Measurements from ENCODE around the gene C20orf202.
"Not testable (repeated sequence)": the region's sequence is repeated elsewhere in the genome, so short reads cannot be mapped to it uniquely, and the experiment has no call there.

The C20orf202 gene

DNA sequence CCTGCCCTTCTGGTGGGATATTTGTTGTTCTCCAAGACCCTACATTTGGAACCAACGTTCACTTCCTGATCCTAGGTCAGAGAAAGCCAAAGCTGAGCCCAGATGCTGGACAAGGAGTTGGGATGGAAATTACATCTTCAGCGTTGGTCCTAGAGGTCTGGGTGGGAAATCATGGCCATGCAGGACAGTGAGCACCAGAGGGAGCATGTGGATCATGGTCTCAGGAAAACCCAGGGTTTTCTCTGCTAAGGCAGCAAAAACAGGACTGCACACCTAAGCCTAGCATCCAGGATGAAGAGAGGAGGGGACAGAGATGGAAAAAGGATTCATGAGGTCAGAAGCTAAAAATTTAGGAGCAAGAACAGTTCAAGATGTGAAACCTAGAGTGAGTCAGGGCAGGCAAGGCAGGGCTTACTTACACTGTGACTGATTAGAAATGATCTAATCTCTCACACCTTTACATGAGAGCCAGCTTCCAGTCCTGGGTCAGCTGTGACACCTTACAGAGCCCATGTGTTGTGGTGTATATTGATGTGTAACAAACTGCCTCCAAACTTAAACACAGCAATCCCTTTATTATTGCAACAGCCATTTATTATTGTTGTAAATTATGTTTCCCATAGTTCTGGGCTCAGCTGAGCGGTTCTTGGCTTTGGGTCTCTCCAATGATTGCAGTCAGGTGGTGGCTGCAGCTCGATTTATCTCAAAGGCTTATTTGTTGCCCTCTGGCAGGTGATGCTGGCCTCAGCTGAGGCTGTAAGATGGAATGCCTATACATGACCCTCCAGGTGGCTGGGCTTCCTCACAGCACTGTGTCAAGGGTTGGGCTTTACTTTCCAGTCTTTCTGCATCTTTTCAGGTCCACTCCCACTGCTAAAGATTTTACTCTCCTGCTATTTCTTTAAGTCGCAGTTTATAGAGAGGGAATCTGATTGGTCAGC lies 6.5 kb downstream of the C20orf202 start:
- no peak for DNase-seq (ENCODE audit: low read depth)

DNA sequence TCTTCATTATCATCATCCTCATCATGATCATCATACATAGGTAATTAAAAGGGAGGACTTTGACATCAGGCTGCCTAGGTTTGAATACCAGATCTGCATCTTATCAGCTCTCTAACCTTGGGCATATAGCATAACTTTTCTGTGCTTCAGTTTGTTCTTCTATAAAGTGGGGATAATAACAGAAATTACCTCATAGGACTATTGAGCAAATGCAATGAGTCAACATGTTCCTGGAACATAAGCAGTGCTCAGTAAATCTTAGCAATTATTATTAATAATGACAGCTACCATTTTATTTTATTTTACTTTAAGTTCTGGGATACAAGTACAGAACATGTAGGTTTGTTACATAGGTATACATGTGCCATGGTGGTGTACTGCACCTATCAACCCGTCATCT lies 7.2 kb downstream of the C20orf202 start:
- no peak for DNase-seq (ENCODE audit: low read depth)

DNA sequence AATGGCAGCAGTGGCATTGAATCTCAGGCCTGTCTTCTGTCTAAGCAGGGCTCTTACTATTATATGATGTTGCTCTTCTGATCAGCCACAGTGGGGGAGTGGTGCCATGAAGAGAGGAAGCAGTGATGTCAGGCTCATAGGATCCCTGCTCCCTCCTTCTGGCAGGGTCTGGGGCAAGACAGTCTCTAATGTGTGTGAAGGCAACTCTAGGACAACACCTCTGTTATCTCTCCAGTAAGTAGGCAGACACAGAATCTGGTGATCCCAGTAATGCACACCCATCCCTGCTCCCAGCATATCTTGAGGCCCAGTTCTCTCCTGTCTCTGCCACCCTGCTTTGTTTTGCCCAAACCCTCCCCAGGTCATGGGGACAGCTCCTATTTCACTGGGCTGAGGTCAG lies 8.8 kb downstream of the C20orf202 start:
- no peak for DNase-seq (ENCODE audit: low read depth)

DNA sequence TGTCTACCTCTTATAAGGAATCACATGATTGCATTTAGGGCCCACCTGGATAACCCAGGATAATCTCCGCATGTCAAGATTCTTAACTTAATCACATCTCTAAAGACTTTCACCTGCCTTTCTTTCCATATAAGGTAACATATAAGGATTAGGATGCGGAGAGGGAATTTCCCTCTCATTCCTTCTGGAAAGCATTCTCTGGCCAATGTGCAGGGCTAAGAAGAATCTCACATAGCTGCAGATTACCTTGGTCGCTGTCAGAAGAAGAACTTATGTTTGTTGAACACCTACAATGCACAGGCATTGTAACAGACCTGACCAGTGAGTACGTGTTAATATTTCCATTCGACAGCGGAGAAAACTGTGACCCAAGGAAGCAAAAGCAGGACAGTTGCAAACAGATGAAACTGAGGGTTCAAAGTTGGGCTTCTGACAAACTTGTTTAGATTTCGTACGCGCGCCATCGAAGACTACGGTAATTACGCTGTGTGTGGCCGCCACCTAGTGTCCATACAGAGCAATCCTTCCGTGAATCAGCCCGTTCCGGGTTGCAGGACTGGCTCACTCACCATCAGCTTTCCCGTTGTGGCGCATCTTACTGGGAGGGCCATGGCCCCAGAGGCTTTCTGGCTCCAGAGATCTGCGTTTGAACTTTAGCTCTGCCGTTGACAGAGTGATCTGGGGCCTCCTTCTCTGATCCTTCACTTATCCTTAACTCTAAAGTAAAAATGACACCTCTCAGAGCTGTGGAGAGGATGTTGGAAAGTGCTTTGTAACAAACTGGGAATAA lies 9.5 kb downstream of the C20orf202 start:
- DNase-seq (ENCODE audit: low read depth) = peak; percentile 41

DNA sequence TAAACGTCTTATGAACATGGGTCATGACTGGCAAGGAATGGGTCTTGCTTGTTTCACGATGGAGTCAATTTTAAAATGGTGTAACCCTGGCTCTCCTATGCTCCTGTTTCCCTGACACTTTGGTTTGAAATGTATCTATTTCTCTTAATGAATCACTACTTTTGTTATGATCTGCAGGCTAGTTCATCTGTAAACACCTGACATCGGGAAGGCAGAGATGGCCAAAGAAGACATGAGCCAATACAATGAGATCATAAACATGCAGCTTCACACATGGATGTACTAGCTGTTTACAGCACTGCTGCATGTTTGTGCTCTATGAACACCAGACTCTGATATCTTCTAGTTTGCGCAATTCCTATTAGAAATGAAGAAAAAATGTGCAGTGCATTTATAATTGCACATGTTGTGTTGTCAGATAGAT lies 11.6 kb downstream of the C20orf202 start:
- DNase-seq (ENCODE audit: low read depth) = no peak

DNA sequence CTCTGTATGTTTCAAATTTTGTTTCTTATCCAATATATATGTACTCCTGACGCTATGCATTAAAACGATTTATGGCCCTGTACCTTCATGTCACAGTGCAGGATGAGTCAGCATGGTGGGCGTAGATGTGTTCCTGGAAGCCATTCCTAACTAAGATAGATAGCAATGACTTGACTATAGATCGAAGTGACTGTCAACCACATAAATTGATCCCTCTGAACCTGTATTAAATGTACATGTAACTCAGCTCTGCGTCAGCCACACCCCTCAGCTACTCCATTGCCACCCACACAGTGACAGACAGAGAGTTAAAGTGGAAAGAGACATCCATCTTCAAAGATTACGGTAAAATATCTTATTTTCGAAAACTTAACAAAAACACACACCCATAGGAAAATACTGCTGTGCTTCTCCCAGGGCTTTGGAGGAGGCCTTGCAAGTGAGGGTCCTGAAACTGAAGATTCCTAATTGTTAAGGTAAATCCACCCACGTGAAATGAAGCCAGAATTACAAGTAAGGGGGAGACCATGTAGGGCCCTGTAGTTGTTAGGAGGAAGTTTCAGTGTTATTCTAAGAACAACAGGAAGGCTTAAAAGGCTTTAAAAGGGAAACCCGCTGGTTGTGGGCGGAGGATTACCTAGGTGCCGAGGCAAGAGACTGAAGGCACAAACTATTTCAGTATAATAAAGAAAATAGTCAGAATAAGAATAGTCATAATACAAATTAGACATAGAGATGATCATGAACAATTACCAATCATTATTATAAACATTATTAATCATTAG lies 12.3 kb downstream of the C20orf202 start:
- DNase-seq (ENCODE audit: low read depth) = peak; percentile 15

DNA sequence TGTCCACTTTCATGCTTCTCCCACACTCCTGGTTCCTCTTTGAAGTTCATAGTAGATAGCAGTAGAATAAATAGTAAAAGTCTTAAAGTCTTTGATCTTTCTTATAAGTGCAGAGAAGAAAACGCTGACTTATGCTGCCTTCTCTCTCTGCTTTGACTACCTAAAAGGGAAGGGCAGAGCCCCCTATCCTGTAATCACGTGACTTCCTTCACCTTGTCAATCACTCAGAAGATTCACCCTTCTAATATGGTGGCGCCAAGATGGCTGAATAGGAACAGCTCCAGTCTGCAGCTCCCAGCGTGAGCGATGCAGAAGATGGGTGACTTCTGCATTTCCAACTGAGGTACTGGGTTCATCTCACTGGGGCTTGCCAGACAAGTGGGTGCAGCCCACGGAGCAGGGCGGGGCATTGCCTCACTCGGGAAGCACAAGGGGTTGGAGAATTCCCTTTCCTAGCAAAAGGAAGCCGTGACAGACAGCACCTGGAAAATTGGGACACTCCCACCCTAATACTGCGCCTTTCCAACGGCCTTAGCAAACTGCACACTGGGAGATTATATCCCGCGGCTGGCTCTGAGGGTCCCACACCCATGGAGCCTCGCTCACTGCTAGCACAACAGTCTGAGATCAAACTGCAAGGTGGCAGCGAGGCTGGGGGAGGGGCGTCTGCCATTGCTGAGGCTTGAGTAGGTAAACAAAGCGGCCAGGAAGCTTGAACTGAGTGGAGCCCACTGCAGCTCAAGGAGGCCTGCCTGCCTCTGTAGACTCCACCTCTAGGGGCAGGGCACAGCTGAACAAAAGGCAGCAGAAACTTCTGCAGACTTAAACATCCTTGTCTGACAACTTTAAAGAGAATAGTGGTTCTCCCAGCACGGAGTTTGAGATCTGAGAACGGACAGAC lies 13.5 kb downstream of the C20orf202 start:
- not testable (repeated sequence) for DNase-seq (ENCODE audit: low read depth)

DNA sequence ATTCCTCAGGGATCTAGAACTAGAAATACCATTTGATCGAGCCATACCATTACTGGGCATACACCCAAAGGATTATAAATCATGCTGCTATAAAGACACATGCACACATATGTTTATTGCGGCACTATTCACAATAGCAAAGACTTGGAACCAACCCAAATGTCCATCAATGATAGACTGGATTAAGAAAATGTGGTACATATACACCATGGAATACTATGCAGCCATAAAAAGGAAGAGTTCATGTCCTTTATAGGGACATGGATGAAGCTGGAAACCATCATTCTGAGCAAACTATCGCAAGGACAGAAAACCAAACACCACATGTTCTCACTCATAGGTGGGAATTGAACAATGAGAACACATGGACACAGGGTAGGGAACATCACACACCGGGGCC lies 19.5 kb downstream of the C20orf202 start:
- not testable (repeated sequence) for DNase-seq (ENCODE audit: low read depth)

DNA sequence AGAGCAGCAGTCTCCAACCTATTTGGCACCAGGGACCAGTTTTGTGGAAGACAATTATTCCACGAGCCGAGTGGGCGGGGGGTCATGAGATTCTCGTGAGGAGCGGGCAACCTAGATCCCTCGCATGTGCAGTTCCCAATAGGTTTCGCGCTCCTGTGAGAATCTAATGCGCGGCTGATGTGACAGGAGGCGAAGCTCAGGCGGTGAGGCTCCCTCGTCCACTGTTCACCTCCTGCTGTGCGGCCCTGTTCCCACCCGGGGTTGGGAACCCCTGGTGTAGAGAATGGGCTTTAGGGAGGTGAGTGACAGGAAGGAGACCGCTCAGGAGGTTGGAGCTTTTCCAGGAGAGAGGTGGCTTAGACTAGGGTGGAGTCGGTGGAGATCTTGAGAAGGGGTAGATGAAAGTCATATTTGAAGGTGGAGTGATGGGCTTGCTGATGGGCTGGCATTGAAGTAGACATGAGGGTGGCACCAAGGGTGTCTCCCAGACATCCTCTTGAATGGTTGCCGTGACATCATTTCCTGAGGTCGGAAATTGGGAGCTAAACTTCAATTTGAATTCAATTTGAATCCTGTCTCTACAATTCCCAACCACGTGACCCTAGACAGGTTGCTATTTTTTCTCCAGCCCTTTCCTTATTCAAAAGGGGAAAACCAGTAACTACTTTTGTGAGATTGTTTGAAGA lies 21.1 kb downstream of the C20orf202 start:
- DNase-seq (ENCODE audit: low read depth) = no peak

DNA sequence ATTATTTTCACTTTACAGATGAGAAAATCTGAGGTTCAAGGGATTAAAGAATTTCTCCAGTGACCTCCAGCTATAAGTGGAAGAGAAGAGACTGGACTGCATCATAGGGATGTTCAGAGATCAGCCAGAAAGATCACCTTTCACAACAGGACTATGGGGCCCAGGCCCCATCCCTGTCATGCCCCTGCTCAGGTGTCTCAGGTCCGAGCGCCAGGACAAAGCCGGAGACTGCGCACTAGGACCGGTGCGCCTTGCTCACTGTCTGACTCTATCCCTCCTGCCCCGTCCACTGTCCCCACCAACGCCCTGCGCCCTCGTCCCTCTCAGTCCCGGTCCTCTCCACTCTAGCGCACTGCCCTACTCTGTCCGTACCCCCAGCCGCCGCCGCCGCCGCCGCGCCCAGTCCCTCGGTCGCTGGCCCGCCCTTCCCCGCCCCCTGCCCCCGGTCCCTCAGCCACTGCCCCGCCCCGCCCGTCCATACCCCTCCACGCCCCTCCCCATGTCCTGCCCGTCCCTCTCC lies 22.1 kb downstream of the C20orf202 start:
- no peak for DNase-seq (ENCODE audit: low read depth)

DNA sequence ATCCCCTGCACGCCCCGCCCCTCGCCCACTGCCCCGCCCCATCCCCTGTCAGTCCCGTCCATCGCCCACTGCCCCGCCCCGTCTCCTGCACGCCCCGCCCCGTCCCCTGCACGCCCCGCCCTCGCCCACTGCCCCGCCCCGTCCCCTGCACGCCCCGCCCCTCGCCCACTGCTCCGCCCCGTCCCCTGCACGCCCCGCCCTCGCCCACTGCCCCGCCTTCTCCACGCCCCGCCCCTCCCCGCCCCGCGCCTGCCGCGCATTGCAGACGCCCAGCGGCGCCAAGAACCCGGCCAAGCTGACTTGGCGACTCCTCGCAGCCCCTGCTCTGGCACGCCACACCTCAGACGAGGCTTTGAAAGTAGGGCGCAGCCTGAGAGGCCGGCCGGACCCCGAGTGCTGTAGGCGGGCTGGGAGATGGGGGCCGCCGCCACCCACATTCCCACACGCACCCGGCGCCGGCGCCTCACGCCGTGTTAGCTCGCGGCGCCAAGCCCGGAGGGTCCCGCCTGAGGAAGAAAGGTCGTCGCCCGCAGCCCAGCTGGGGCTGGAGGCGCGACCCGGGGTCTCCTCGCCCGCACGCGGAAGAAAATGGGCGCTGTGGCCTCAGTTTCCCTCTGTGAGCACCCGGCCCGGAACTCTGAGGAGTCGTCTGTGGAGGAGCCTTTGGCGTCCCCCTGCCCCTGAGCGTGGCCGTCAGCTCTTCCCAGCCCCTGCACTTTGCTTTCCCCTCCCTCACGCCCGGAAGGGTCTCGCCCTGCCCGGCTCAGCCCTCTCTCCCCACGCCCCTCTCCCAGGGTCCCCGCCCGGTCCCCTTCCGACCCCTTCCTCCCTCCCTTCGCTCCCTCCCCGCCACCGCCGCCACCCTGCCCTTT lies 22.8 kb downstream of the C20orf202 start, which contains the start of gene RAD21L1:
TSS of gene RAD21L1 (plus strand) at position 262 of the 872 bp plus-strand sequence. CDS start 2,410 bp downstream, outside the sequence.
- DNase-seq (ENCODE audit: low read depth) = peak; percentile 74

DNA sequence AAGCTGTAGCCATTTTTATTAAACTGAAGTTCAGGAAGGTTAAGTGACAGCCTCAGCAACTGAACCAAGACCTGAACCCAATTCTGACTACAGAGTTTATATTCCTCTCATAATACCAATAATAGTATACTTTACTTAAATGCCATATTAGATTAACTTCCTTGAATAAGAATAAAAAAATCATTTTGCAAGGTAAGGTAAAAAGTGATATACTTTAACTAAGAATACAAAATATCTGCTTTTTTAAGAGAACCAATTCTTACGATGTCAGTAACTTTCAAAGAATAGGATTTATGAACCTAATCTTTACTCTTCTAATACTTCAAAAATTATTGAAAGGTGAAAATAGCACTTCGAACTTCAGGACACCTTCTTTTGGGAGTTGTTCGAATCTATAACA lies 26.3 kb downstream of the C20orf202 start:
- DNase-seq (ENCODE audit: low read depth) = no peak

DNA sequence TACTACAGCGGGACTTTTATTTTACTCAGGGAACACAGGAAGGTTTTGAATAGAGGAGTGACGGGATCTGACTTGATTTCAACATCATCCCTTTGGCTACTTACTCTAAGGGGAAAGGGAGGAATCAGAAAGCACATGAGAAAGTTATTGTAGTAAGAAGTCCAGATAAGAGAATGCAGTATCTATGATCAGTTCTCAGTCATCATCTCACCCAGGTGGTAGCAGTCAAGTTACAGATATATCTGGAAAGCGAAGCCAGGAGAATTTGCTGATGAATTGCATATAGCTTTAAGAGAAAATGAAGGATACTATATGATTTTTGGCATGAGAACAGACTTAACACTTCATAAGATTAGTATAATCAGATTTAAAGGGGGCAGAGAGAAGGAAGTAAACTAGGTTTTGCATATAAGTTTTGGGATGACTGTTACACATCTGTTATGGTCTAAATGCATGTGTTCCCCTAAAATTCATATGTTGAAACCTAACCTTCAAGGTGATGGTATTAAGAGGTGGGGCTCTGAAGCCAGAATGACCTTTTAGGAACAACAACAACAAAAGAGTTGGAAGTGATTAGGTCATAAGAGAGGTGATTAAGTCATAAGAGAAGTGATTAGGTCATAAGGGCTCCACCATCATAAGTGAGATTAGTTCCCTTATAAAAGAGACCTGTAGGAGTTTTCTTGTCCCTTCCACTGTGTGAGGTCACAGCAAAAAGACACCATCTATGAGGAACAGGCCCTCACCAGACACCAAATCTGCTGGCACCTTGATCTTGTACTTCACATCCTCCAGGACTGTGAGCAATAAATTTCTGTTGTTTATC lies 29.2 kb downstream of the C20orf202 start:
- DNase-seq (ENCODE audit: low read depth) = no peak

DNA sequence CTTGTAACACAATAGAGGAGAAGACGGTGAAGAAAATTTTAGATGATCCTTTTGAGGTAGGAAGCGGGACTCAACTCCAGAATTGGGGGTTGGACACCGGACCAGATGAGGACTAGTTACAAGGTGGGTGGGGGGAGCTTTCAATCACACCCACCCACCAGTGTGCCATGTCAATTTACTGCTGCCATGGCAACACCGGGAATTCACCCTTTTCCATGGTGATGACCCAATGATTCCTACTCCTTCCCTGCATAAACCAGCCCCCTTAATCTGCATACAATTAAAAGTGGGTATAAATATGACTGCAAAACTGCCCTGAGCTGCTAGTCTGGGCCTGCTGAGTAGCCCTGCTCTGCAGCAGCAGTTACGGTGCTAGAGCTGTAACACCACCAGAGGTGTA lies 37.3 kb downstream of the C20orf202 start:
- no peak for DNase-seq (ENCODE audit: low read depth)

DNA sequence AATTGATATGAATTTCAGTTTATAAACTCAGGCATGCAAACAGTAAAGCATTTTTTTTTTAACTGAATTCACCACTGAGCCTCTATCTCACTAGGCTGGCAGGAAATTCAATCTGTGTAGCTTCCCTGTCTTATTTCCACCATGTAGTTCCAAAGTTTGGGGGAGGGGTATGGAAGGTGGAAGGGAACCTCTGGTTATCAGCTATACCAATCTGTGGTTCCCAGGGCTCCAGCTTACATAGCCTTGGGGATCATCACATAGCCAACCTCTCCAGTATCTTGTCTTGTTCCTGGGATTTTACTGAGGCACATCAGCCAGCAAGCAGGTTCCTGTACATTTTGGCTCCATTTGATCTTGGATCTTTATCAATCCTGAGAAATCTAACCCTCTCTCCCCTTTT lies 38.2 kb downstream of the C20orf202 start:
- no peak for DNase-seq (ENCODE audit: low read depth)

DNA sequence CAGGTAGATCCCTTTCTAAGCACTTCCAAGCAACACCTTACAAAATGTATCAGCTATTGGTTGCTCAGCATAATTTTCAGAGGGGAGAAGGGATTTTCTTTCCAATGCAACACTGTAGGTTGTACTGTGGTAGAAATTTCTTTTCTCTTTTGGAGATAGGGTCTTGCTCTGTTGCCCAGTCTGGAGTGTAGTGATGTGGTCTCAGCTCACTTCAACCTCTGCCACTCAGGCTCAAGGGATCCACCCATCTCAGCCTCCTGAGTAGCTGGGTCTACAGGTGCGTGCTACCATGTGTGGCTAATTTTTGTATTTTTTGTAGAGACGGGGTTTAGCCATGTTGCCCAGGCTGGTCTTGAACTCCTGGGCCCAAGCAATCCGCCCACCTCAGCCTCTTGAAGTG lies 38.8 kb downstream of the C20orf202 start:
- DNase-seq (ENCODE audit: low read depth) = no peak

DNA sequence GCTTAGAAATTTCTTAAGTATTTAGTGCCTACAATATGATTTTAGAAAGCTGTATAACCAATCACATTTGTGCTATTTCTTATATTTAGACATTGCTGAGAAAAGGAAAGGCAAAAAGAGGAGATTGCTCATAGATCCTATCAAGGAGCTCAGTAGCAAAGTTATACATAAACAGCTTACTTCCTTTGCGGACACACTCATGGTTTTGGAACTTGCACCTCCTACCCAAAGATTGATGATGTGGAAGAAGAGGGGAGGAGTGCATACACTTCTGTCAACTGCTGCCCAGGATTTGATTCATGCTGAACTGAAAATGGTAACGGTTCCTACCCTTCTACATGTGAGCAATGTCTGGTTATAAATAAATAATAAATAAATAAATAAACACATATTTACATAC lies 39.3 kb downstream of the C20orf202 start:
- DNase-seq (ENCODE audit: low read depth) = no peak

DNA sequence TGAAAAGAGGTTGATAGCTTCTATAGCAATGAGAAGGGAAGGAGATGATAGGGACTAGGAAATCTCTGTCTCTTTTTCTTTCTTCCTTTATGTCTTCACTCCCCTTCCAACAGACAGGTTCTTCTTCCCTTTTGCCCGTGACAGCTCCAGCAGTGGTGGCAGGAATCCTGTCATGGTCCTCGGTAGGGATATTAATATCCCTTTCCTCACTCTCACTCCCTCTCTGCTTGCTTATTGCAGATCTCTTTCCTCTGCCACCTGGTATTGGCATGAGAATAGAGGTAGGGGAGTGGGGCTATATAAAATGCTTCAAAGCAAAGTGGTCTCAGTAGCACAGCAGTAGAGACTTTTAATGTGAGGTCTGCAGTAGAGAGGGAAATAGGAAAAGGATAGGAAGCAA lies 42.3 kb downstream of the C20orf202 start:
- DNase-seq (ENCODE audit: low read depth) = no peak
